Endothelial cell of umbilical vein (primary cell): Measurements from ENCODE around the gene SCYL1. TPM values are rescaled to one million over a fixed set of nuclear protein-coding genes. Genes with fewer than 3 reads are reported as not detected.

ENCODE experiments used
- BruUV-seq: library from RNA; stranded (reverse); fragments of 400-500 nt; replicated peaks from 2 replicates; lab custom pipeline; 2021; lab: Mats Ljungman, UMichigan
- CTCF ChIA-PET: fragments of 300-600, 350-600 bp; sonication (Branson Sonifier 250); formaldehyde crosslinking; loops from one replicate; lab custom pipeline; 2021; ENCODE audit warnings: antibody characterized with exemption, inconsistent platforms; lab: Charles Lee
- POLR2A ChIA-PET: fragments of 300-600, 350-600 bp; sonication (Branson Sonifier 250); formaldehyde crosslinking; loops from one replicate; lab custom pipeline; 2021; ENCODE audit warnings: antibody characterized with exemption, inconsistent platforms; lab: Charles Lee
- DNase-seq: peaks from one replicate; pipeline ENCODE4 v3.0.0-alpha.2; 2011; ENCODE audit warnings: low read depth, low spot score
- FAIRE-seq: peaks from 2 replicates; lab custom pipeline; 2011; peaks lifted over from hg19 to GRCh38; lab: Jason Lieb, UNC
- H2AFZ ChIP-seq: 2 replicates; pipeline ENCODE4 v1.6.0; 2012; ENCODE audit warnings: low read depth, low read length, control low read depth, inconsistent platforms
- H3K27ac ChIP-seq: 2 replicates; pipeline ENCODE4 v1.5.1; 2011; ENCODE audit warnings: low read depth, mild to moderate bottlenecking, control low read depth, low read length, moderate library complexity; ENCODE audit not compliant: insufficient read depth
- H3K27me3 ChIP-seq, 2 experiments: 2 replicates each; pipeline versions ENCODE4 v1.6.0 to v1.6.1; 2011; ENCODE audit warnings: low read length in 2 of 2, mixed read lengths in 1 of 2; ENCODE audit not compliant: control insufficient read depth in 2 of 2, insufficient read depth in 2 of 2
- H3K36me3 ChIP-seq, 2 experiments: 2 replicates in 1 of 2; 3 replicates in 1 of 2; pipeline ENCODE4 v1.5.1; 2011; ENCODE audit warnings: low read length in 2 of 2, mild to moderate bottlenecking in 1 of 2, moderate library complexity in 1 of 2; ENCODE audit not compliant: control insufficient read depth in 2 of 2, insufficient read depth in 2 of 2; ENCODE audit errors: extremely low read depth in 1 of 2
- H3K4me1 ChIP-seq: 3 replicates; pipeline ENCODE4 v1.5.1; 2011; ENCODE audit warnings: mild to moderate bottlenecking, low read length; ENCODE audit not compliant: control insufficient read depth, insufficient read depth; ENCODE audit errors: extremely low read depth
- H3K4me2 ChIP-seq: 2 replicates; pipeline ENCODE4 v1.6.1; 2011; ENCODE audit warnings: low read length, control low read depth, mixed read lengths; ENCODE audit not compliant: insufficient read depth
- H3K4me3 ChIP-seq, 3 experiments: fragments of 200-600 bp in 1 of 3; sonication (generic), shearing (Covaris generic) in 1 of 3; replicated peaks in 1 of 3; 2 replicates each; pipeline ENCODE4 v1.5.1; 2011 to 2016; ENCODE audit warnings: control low read depth in 3 of 3, low read length in 3 of 3, mild to moderate bottlenecking in 2 of 3, inconsistent platforms in 1 of 3, low read depth in 1 of 3, moderate library complexity in 1 of 3; ENCODE audit not compliant: insufficient read depth in 1 of 3
- H3K79me2 ChIP-seq: 2 replicates; pipeline ENCODE4 v1.6.0; 2012; ENCODE audit warnings: low read length, inconsistent platforms; ENCODE audit not compliant: control insufficient read depth, insufficient read depth
- H3K9ac ChIP-seq: replicated peaks from 2 replicates; pipeline ENCODE3; 2011; ENCODE audit warnings: low read length, control low read depth; ENCODE audit not compliant: insufficient read depth; ENCODE audit errors: extremely low read depth
- H3K9me1 ChIP-seq: replicated peaks from 3 replicates; pipeline ENCODE4 v1.6.0; 2011; ENCODE audit warnings: mild to moderate bottlenecking, low read length; ENCODE audit not compliant: control insufficient read depth, insufficient read depth; ENCODE audit errors: extremely low read depth
- H3K9me3 ChIP-seq: replicated peaks from 2 replicates; pipeline ENCODE4 v1.5.1; 2012; ENCODE audit warnings: low read length, inconsistent platforms; ENCODE audit not compliant: control insufficient read depth, insufficient read depth
- H4K20me1 ChIP-seq: replicated peaks from 2 replicates; pipeline ENCODE3; 2011; ENCODE audit warnings: mild to moderate bottlenecking, low read length; ENCODE audit not compliant: control insufficient read depth, insufficient read depth; ENCODE audit errors: extremely low read depth
- EZH2 ChIP-seq: IDR thresholded peaks from 2 replicates; pipeline ENCODE4 v1.6.1; 2012; ENCODE audit warnings: borderline replicate concordance, low read depth, mild to moderate bottlenecking, moderate library complexity, low read length, inconsistent platforms; ENCODE audit not compliant: severe bottlenecking
- FOS ChIP-seq: IDR thresholded peaks from 2 replicates; pipeline ENCODE4 v1.6.1; 2011; ENCODE audit warnings: mild to moderate bottlenecking, low read length, moderate library complexity, borderline replicate concordance; ENCODE audit not compliant: insufficient read depth
- GATA2 ChIP-seq: IDR thresholded peaks from 2 replicates; pipeline ENCODE4 v1.7.0; 2011; ENCODE audit warnings: low read depth, mild to moderate bottlenecking, moderate library complexity, mixed read lengths, low read length; ENCODE audit not compliant: insufficient read length, insufficient read depth
- JUN ChIP-seq: IDR thresholded peaks from 2 replicates; pipeline ENCODE4 v1.6.1; 2011; ENCODE audit warnings: borderline replicate concordance, low read depth; ENCODE audit not compliant: insufficient read length, insufficient read depth
- MYC ChIP-seq: IDR thresholded peaks from one replicate; pipeline ENCODE4 v1.6.1; 2011; ENCODE audit warnings: mild to moderate bottlenecking, low read depth, low read length
- POLR2A ChIP-seq: IDR thresholded peaks from 2 replicates; pipeline ENCODE4 v1.6.1; 2012; ENCODE audit warnings: low read depth, mild to moderate bottlenecking, control low read depth, low read length
- POLR2AphosphoS5 ChIP-seq: IDR thresholded peaks from 2 replicates; pipeline ENCODE4 v1.6.1; 2012; ENCODE audit warnings: low read depth, mild to moderate bottlenecking, control low read depth, low read length, moderate library complexity; ENCODE audit not compliant: insufficient read depth
- dilution Hi-C: fragments of 300-500 bp; cut with MboI; formaldehyde crosslinking; loops from one replicate; pipeline ENCODE4 v1.15.0; 2019; ENCODE audit warnings: low sequenced_read_pairs; ENCODE audit not compliant: extremely low pct_ligation_motif_present
- intact Hi-C: fragments of 100-400 bp; cut with micrococcal nuclease; formaldehyde crosslinking; loops from one replicate; pipeline ENCODE4 v1.10.0; 2022
- polyA plus RNA-seq, 4 experiments: library from polyadenylated mRNA; depleted of rRNA in 3 of 4; stranded (reverse) in 3 of 4; unstranded in 1 of 4; fragments of >200 nt; gene quantifications; 2 replicates each; pipeline versions ENCODE4 v1.2.1 to v1.2.3, GENCODE V29; 2011 to 2012; ENCODE audit warnings: missing spikeins in 1 of 4
- total RNA-seq: library from RNA; stranded (reverse); gene quantifications from 2 replicates; pipeline ENCODE4 v1.2.3, GENCODE V29; 2021
- TF ChIP-seq, protein P1 (sequence below): IDR thresholded peaks from 2 replicates; pipeline ENCODE4 v1.6.1; 2011; ENCODE audit not compliant: insufficient read depth, insufficient read length
- TF ChIP-seq, protein P2 (sequence below), 2 donors: IDR thresholded peaks; 1 replicate in 1 of 2; 2 replicates in 1 of 2; pipeline ENCODE4 v1.5.1; 2011; ENCODE audit warnings: low read length in 2 of 2, mild to moderate bottlenecking in 2 of 2, moderate library complexity in 2 of 2, control low read depth in 1 of 2, inconsistent platforms in 1 of 2, low read depth in 1 of 2; ENCODE audit not compliant: insufficient read depth in 1 of 2; ENCODE audit errors: extremely low read depth in 1 of 2

SCYL1 gene
- total and polyA plus RNA-seq, 2 donors (not counting 3 experiments of a cell fraction or from before 2014, with no cell fraction given), result 88.2 to 126 TPM

DNA sequence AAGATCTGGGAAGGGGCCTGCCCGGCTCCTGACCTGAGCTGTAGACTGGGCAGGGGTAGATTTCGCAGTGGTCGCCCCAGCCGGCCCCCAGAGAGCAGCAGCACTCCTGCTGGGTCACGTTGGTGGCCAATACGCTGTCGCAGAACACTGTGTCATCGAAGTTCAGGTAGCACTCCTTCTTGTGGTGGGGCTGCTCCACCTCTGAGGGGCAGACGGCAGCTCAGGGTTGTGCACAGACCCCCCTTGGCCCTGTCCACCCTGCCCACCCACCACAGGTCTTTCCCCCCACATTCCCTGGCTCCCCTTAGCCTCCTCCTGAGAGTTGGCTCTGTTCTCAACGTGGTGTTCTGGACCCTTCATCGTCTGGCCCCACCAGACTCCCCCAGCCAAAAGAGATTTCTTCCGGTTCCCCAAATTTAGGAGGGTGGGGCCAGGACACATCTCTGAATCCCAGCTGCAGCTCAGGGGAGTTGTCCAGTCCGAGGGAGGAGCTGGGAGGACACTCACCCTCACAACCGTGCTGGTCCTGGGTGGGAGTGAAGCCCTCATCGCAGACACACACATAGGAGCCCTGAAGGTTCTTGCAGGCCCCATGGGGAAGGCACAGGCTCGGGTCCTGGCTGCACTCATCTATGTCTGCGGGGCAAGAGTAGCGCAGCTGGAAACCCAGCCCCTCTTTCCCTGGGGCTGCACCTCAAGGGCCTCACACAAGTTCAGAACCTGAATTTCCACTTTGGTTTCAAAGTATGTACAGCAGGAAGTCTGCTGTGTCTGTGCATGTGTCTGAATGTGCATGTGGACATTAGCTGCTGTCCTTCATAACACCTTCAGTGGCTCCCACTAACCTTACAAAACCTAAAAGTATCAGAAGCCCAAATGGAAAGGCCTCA is 16.5 kb downstream of the SCYL1 start:
- Histone ChIP-seq H2AFZ (no peak overlapping the region), H3K9ac (no peak overlapping the region), H3K4me1 (peaks cover 6% of the 10 kb centered on the region), H3K9me3 (no peaks in the 10 kb centered on the region), H3K79me2 (no peaks in the 10 kb centered on the region), H3K4me3 (peak overlapping the region in 1 of 3 experiments; percentile 38), H3K27ac (no peak overlapping the region), H3K27me3 (no peaks in the 10 kb centered on the region), H3K9me1 (no peaks in the 10 kb centered on the region), H4K20me1 (no peaks in the 10 kb centered on the region), H3K36me3 (peaks cover 0 to 24% of the 10 kb centered on the region in 2 experiments), H3K4me2 (no peak overlapping the region)
- TF ChIP-seq POLR2A, result no peak
- TF ChIP-seq, protein P1, sequence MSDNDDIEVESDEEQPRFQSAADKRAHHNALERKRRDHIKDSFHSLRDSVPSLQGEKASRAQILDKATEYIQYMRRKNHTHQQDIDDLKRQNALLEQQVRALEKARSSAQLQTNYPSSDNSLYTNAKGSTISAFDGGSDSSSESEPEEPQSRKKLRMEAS, result no peak
- dilution Hi-C loops (no loop called here), intact Hi-C loops (no loop called here)
- ChIA-PET CTCF (interaction anchor here (1.0 to 6.1 kb wide), 15 partner anchors 8 to 344 kb away, joined by 3 to 206 read pairs (median 13); partner anchors contain the start of genes EHBP1L1, FAM89B, KCNK7 and PCNX3), POLR2A (interaction anchor here (1.1 kb wide), 3 partner anchors 16 to 33 kb away, joined by 3 read pairs; partner anchors contain the start of gene LTBP3)
- BruUV-seq, result no TSS peak
- no peak for FAIRE-seq
- DNase-seq, result peak; percentile 24

DNA sequence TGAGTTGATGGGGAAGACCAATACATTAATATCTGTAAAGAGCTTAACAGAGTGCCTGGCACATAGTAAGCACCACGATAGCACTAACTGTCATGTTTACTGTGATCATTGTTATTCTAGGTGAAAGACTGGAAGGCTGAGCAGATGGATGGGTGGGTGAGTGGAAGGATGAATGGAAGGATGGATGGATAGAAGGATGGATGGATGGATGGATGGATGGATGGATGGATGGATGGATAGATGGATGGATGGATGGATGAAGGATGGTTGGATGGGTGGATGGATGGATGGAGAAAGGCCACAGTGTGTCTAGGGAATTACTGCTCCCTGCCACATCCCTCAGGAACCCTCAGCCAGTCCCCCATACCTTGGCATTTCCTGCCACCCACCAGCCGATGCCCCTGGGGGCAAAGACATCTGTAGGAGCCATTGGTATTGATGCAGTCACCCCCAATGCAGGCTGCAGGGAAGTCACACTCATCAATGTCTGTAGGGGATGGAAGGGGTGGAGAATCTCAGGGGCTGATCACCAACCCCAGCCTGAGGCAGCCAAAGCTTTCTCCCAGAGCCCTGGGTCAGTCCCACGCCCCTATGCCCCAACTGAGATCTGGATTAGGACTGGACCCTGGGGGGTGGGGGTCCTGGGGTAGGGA is 18.0 kb downstream of the SCYL1 start:
- H3K36me3 ChIP-seq, result peaks cover 0 to 24% of the 10 kb centered on the region in 2 experiments
- intact Hi-C loops, result no loop called here
- FAIRE-seq, result no peak

More for the DNA sequence above, 18.0 kb downstream of the SCYL1 start:
- POLR2A ChIA-PET, result no interaction called here
- dilution Hi-C loops, result no loop called here
- TF ChIP-seq MYC (no peak), JUN (no peak), POLR2A (no peak), FOS (no peak), GATA2 (no peak), POLR2AphosphoS5 (no peak), EZH2 (no peak)
- TF ChIP-seq, protein P2, sequence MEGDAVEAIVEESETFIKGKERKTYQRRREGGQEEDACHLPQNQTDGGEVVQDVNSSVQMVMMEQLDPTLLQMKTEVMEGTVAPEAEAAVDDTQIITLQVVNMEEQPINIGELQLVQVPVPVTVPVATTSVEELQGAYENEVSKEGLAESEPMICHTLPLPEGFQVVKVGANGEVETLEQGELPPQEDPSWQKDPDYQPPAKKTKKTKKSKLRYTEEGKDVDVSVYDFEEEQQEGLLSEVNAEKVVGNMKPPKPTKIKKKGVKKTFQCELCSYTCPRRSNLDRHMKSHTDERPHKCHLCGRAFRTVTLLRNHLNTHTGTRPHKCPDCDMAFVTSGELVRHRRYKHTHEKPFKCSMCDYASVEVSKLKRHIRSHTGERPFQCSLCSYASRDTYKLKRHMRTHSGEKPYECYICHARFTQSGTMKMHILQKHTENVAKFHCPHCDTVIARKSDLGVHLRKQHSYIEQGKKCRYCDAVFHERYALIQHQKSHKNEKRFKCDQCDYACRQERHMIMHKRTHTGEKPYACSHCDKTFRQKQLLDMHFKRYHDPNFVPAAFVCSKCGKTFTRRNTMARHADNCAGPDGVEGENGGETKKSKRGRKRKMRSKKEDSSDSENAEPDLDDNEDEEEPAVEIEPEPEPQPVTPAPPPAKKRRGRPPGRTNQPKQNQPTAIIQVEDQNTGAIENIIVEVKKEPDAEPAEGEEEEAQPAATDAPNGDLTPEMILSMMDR (IDR thresholded peaks at IDR 0.05; ENCODE audit: extremely low read depth in 1 of 2, insufficient read depth in 1 of 2, low read depth in 1 of 2, low read length in 2 of 2), result no peak
- TF ChIP-seq, protein P1, result no peak
- H3K4me2 ChIP-seq, result no peak overlapping the region
- H3K9me1 ChIP-seq, result no peaks in the 10 kb centered on the region
- no peak for DNase-seq
- no peak overlapping the region for H3K9ac ChIP-seq
- H2AFZ ChIP-seq, result no peak overlapping the region
- no peak overlapping the region for H3K4me3 ChIP-seq
- H3K4me1 ChIP-seq, result peaks cover 6% of the 10 kb centered on the region
- BruUV-seq, result no TSS peak
- H3K27me3 ChIP-seq, result no peaks in the 10 kb centered on the region
- H3K9me3 ChIP-seq, result no peaks in the 10 kb centered on the region
- H4K20me1 ChIP-seq, result no peaks in the 10 kb centered on the region
- CTCF ChIA-PET, result interaction anchor here (1.2 to 6.1 kb wide), 3 partner anchors 14 to 48 kb away, joined by 3 to 206 read pairs (median 146); partner anchors contain the start of genes FAM89B, KCNK7 and ZNRD2
- no peaks in the 10 kb centered on the region for H3K79me2 ChIP-seq
- H3K27ac ChIP-seq, result no peak overlapping the region
